HG03575 (cell line): ENCODE data around the gene SPPL2B.

ENCODE experiments used
- ATAC-seq: cut with Tn5 transposase; IDR thresholded peaks from one replicate; pipeline ENCODE4 v1.9.1; 2021; ENCODE audit not compliant: unreplicated experiment, insufficient number of reproducible peaks, low FRiP score; ENCODE audit errors: extremely low read depth

The SPPL2B gene

GRCh38 chr19:2362046-2362969, 33.8 kb downstream of the SPPL2B start:
- ATAC-seq = no peak

- no peak for ATAC-seq
Observed at GRCh38 chr19:2362970-2363300, 34.5 kb downstream of the SPPL2B start.

GRCh38 chr19:2363419-2363818, 34.9 kb downstream of the SPPL2B start:
- ATAC-seq = no peak

- ATAC-seq = no peak
Observed at GRCh38 chr19:2365201-2365970, 36.9 kb downstream of the SPPL2B start.

GRCh38 chr19:2371656-2372055, 43.2 kb downstream of the SPPL2B start:
- no peak for ATAC-seq

GRCh38 chr19:2372076-2372612, 43.7 kb downstream of the SPPL2B start:
- no peak for ATAC-seq

GRCh38 chr19:2374808-2375207, 46.3 kb downstream of the SPPL2B start:
- no peak for ATAC-seq

GRCh38 chr19:2375353-2376121, 47.1 kb downstream of the SPPL2B start:
- ATAC-seq = no peak

- ATAC-seq = no peak
Observed at GRCh38 chr19:2376784-2377519, 48.5 kb downstream of the SPPL2B start.

- no peak for ATAC-seq
Observed at GRCh38 chr19:2380567-2380966, 52.1 kb downstream of the SPPL2B start.

- ATAC-seq = no peak
Observed at GRCh38 chr19:2381148-2381820, 52.8 kb downstream of the SPPL2B start.

- no peak for ATAC-seq
Observed at GRCh38 chr19:2382530-2383222, 54.2 kb downstream of the SPPL2B start.

GRCh38 chr19:2385053-2385721, 56.7 kb downstream of the SPPL2B start:
- ATAC-seq = no peak

GRCh38 chr19:2387367-2388288, 59.1 kb downstream of the SPPL2B start:
- no peak for ATAC-seq

GRCh38 chr19:2389594-2389993, 61.1 kb downstream of the SPPL2B start:
- no peak for ATAC-seq

- no peak for ATAC-seq
Observed at GRCh38 chr19:2391118-2391725, 62.7 kb downstream of the SPPL2B start.
